Brain microvascular endothelial cell (primary cell): Measurements from ENCODE around the gene PTPRD.

Experiments
- DNase-seq: peaks from one replicate; pipeline ENCODE4 v3.0.0-alpha.2; 2020
- H3K27ac ChIP-seq: fragments of 250-450 bp; sonication (Bioruptor Pico); 2 replicates; pipeline ENCODE4 v1.5.1; 2020; ENCODE audit warnings: mild to moderate bottlenecking, moderate library complexity
- H3K27me3 ChIP-seq: fragments of 250-450 bp; sonication (Bioruptor Pico); replicated peaks from 2 replicates; pipeline ENCODE4 v1.5.1; 2020; ENCODE audit warnings: mild to moderate bottlenecking
- H3K36me3 ChIP-seq: fragments of 250-450 bp; sonication (Bioruptor Pico); replicated peaks from 2 replicates; pipeline ENCODE4 v1.5.1; 2020; ENCODE audit warnings: mild to moderate bottlenecking
- H3K4me3 ChIP-seq: 2 replicates; pipeline ENCODE4 v1.5.1; 2011; ENCODE audit warnings: low read depth, mild to moderate bottlenecking, control low read depth, low read length, moderate library complexity
- CTCF ChIP-seq: IDR thresholded peaks from 2 replicates; pipeline ENCODE4 v1.5.1; 2011; ENCODE audit warnings: low read depth, mild to moderate bottlenecking, moderate library complexity, low read length, control low read depth, inconsistent platforms; ENCODE audit errors: missing control alignments
- in situ Hi-C: cut with HindIII; loops from 2 replicates; pipeline ENCODE4 v1.10.0; 2017; ENCODE audit warnings: low sequenced_read_pairs, low pct_ligation_motif_present

The PTPRD gene

GRCh38 chr9:8539681-8540197 is 2073.1 kb downstream of the PTPRD start:
- TF ChIP-seq CTCF: no peak
- Histone ChIP-seq H3K4me3 (no peak overlapping the region), H3K36me3 (no peaks in the 10 kb centered on the region), H3K27ac (no peak overlapping the region), H3K27me3 (no peaks in the 10 kb centered on the region)
- DNase-seq: no peak
- in situ Hi-C loops: no loop called here

GRCh38 chr9:8536845-8537244 is 2076.0 kb downstream of the PTPRD start:
- H3K36me3 ChIP-seq: no peaks in the 10 kb centered on the region
- DNase-seq: no peak
- TF ChIP-seq CTCF: no peak

GRCh38 chr9:8534828-8535227 is 2078.0 kb downstream of the PTPRD start:
- no peak for DNase-seq
- in situ Hi-C loops: no loop called here
- no peaks in the 10 kb centered on the region for H3K27me3 ChIP-seq
- H3K36me3 ChIP-seq: no peaks in the 10 kb centered on the region
- no peak overlapping the region for H3K27ac ChIP-seq
- no peak overlapping the region for H3K4me3 ChIP-seq
- no peak for TF ChIP-seq CTCF

More at GRCh38 chr9:8536845-8537244, 2076.0 kb downstream of the PTPRD start:
- Histone ChIP-seq H3K27me3 (no peaks in the 10 kb centered on the region), H3K4me3 (no peak overlapping the region), H3K27ac (no peak overlapping the region)
- in situ Hi-C loops: no loop called here

- in situ Hi-C loops: no loop called here
- no peak for DNase-seq
- Histone ChIP-seq H3K27me3 (no peaks in the 10 kb centered on the region), H3K4me3 (no peak overlapping the region), H3K27ac (no peak overlapping the region), H3K36me3 (no peaks in the 10 kb centered on the region)
- no peak for TF ChIP-seq CTCF
Measured at GRCh38 chr9:8533681-8534080, 2079.1 kb downstream of the PTPRD start.

- no peak for DNase-seq
Measured at GRCh38 chr9:8531826-8532415, 2080.9 kb downstream of the PTPRD start.

More at GRCh38 chr9:8531826-8532415, 2080.9 kb downstream of the PTPRD start:
- in situ Hi-C loops: no loop called here
- no peaks in the 10 kb centered on the region for H3K36me3 ChIP-seq
- H3K27ac ChIP-seq: no peak overlapping the region
- no peak for TF ChIP-seq CTCF
- H3K27me3 ChIP-seq: no peaks in the 10 kb centered on the region
- H3K4me3 ChIP-seq: no peak overlapping the region
